ENCODE data around the gene TRANK1. TPM values are rescaled to one million over a fixed set of nuclear protein-coding genes. Genes with fewer than 3 reads are reported as not detected.
"Not testable (repeated sequence)": the region's sequence is repeated elsewhere in the genome, so short reads cannot be mapped to it uniquely, and the experiment has no call there.

TRANK1 gene
- total RNA-seq, 1 donor from 2014 or later: 16.4 TPM

- Mint-ChIP-seq H3K27ac (no peak overlapping the region), H3K27me3 (no peaks in the 10 kb centered on the region), H3K9me3 (ENCODE audit: low read depth) (peaks cover 8% of the 10 kb centered on the region), H3K4me1 (ENCODE audit: low read depth) (peaks cover 21% of the 10 kb centered on the region), H3K4me3 (ENCODE audit: low read depth) (no peak overlapping the region), H3K36me3 (ENCODE audit: insufficient read depth) (peaks cover 11% of the 10 kb centered on the region)
- no peak for DNase-seq (ENCODE audit: low spot score, unreplicated experiment)
- TF ChIP-seq CTCF (IDR thresholded peaks at IDR 0.05; ENCODE audit: unreplicated experiment): no peak
Measured at GRCh38 chr3:36937492-36937891, 7.4 kb downstream of the TRANK1 start.

GRCh38 chr3:36933540-36934296 lies 11.1 kb downstream of the TRANK1 start:
- peak overlapping the region; percentile 79 for H3K27ac Mint-ChIP-seq
- no peaks in the 10 kb centered on the region for H3K27me3 Mint-ChIP-seq
- no peak for TF ChIP-seq CTCF (IDR thresholded peaks at IDR 0.05; ENCODE audit: unreplicated experiment)
- peaks cover 12% of the 10 kb centered on the region for H3K4me1 Mint-ChIP-seq (ENCODE audit: low read depth)
- peaks cover 10% of the 10 kb centered on the region for H3K9me3 Mint-ChIP-seq (ENCODE audit: low read depth)
- no peak for DNase-seq (ENCODE audit: low spot score, unreplicated experiment)
- H3K36me3 Mint-ChIP-seq (ENCODE audit: insufficient read depth): peaks cover 13% of the 10 kb centered on the region
- H3K4me3 Mint-ChIP-seq (ENCODE audit: low read depth): no peak overlapping the region

GRCh38 chr3:36931424-36931823 lies 13.4 kb downstream of the TRANK1 start:
- DNase-seq (ENCODE audit: low spot score, unreplicated experiment); H3K27ac Mint-ChIP-seq; H3K27me3 Mint-ChIP-seq; H3K4me3 Mint-ChIP-seq (ENCODE audit: low read depth): not testable (repeated sequence)
- peaks cover 13% of the 10 kb centered on the region for H3K36me3 Mint-ChIP-seq (ENCODE audit: insufficient read depth)
- peaks cover 17% of the 10 kb centered on the region for H3K4me1 Mint-ChIP-seq (ENCODE audit: low read depth)
- peaks cover 10% of the 10 kb centered on the region for H3K9me3 Mint-ChIP-seq (ENCODE audit: low read depth)

- no peak for TF ChIP-seq CTCF (IDR thresholded peaks at IDR 0.05; ENCODE audit: unreplicated experiment)
- Mint-ChIP-seq H3K4me3 (ENCODE audit: low read depth) (no peak overlapping the region), H3K27me3 (no peaks in the 10 kb centered on the region), H3K36me3 (ENCODE audit: insufficient read depth) (peaks cover 9% of the 10 kb centered on the region), H3K9me3 (ENCODE audit: low read depth) (peaks cover 8% of the 10 kb centered on the region), H3K4me1 (ENCODE audit: low read depth) (peaks cover 38% of the 10 kb centered on the region), H3K27ac (no peak overlapping the region)
- no peak for DNase-seq (ENCODE audit: low spot score, unreplicated experiment)
Measured at GRCh38 chr3:36928220-36928619, 16.6 kb downstream of the TRANK1 start.

- Mint-ChIP-seq H3K27me3 (no peaks in the 10 kb centered on the region), H3K9me3 (ENCODE audit: low read depth) (peaks cover under 1% of the 10 kb centered on the region), H3K27ac (no peak overlapping the region), H3K4me3 (ENCODE audit: low read depth) (no peak overlapping the region), H3K4me1 (ENCODE audit: low read depth) (peaks cover 33% of the 10 kb centered on the region), H3K36me3 (ENCODE audit: insufficient read depth) (peaks cover 3% of the 10 kb centered on the region)
- no peak for TF ChIP-seq CTCF (IDR thresholded peaks at IDR 0.05; ENCODE audit: unreplicated experiment)
- no peak for DNase-seq (ENCODE audit: low spot score, unreplicated experiment)
Measured at GRCh38 chr3:36926292-36926897, 18.5 kb downstream of the TRANK1 start.
